Spleen (tissue), 11 donors: Measurements from ENCODE around the gene POU2AF1. TPM values are rescaled to one million over a fixed set of nuclear protein-coding genes. Genes with fewer than 3 reads are reported as not detected.

Experiments
- DNase-seq: peaks from one replicate; pipeline ENCODE4 v3.0.0-alpha.2; 2020
- H3K27ac ChIP-seq, 8 donors: fragments of 200-600 bp; sonication (generic) in 7 of 8; 1 replicate in 4 of 8; 2 replicates in 4 of 8; pipeline versions ENCODE4 v1.5.0 to v1.8.0; 2016 to 2021; ENCODE audit warnings: inconsistent platforms in 4 of 8, mild to moderate bottlenecking in 4 of 8, moderate library complexity in 1 of 8
- H3K27me3 ChIP-seq, 7 donors: fragments of 200-600 bp; sonication (generic) in 6 of 7; replicated peaks in 1 of 7; 1 replicate in 4 of 7; 2 replicates in 3 of 7; pipeline versions ENCODE4 v1.5.0 to v1.8.0; 2016 to 2021; ENCODE audit warnings: inconsistent platforms in 3 of 7, mild to moderate bottlenecking in 1 of 7
- H3K36me3 ChIP-seq, 6 donors: fragments of 200-600 bp; sonication (generic) in 5 of 6; 1 replicate in 4 of 6; 2 replicates in 2 of 6; pipeline versions ENCODE4 v1.5.0 to v1.8.0; 2016 to 2021; ENCODE audit warnings: inconsistent platforms in 2 of 6
- H3K4me1 ChIP-seq, 6 donors: fragments of 200-600 bp; sonication (generic) in 5 of 6; 1 replicate in 3 of 6; 2 replicates in 3 of 6; pipeline versions ENCODE4 v1.5.0 to v1.8.0; 2016 to 2021; ENCODE audit warnings: inconsistent platforms in 3 of 6
- H3K4me3 ChIP-seq, 8 donors: fragments of 200-600 bp; sonication (generic) in 7 of 8; 1 replicate in 4 of 8; 2 replicates in 4 of 8; pipeline versions ENCODE4 v1.5.0 to v1.8.0; 2016 to 2021; ENCODE audit warnings: inconsistent platforms in 4 of 8, mild to moderate bottlenecking in 4 of 8, moderate library complexity in 2 of 8
- H3K9me3 ChIP-seq, 8 donors: fragments of 200-600 bp; sonication (generic) in 7 of 8; 1 replicate in 4 of 8; 2 replicates in 4 of 8; pipeline versions ENCODE4 v1.5.0 to v1.8.0; 2016 to 2021; ENCODE audit warnings: inconsistent platforms in 4 of 8
- CTCF ChIP-seq, 11 experiments: fragments of 200-600 bp in 7 of 11; fragments of 450-650 bp in 4 of 11; sonication (generic) in 4 of 11; IDR thresholded peaks in 8 of 11; conservative IDR thresholded peaks in 3 of 11; 1 replicate in 7 of 11; 2 replicates in 4 of 11; pipeline versions ENCODE4 v1.4.0 to v1.8.0; 2016 to 2021; ENCODE audit warnings: antibody characterized with exemption in 11 of 11, inconsistent platforms in 4 of 11, mild to moderate bottlenecking in 1 of 11
- POLR2A ChIP-seq, 3 donors: fragments of 450-650 bp; IDR thresholded peaks; one replicate each; pipeline ENCODE4 v1.5.1; 2017; ENCODE audit warnings: antibody characterized with exemption in 3 of 3, mild to moderate bottlenecking in 1 of 3
- POLR2AphosphoS5 ChIP-seq, 3 donors: sonication (generic); formaldehyde crosslinking; IDR thresholded peaks; one replicate each; pipeline ENCODE4 v1.5.1; 2017; ENCODE audit warnings: antibody characterized with exemption in 3 of 3
- WGBS, 5 donors: extraction: QIAGEN DNeasy Blood & Tissue Kit in 3 of 5; methylation state at CpG; one replicate each; pipeline versions ENCODE4 v1.1.5 to v1.1.7; 2013 to 2018; 5-methylcytosine and 5-hydroxymethylcytosine counted together
- intact Hi-C: fragments of 100-400 bp; cut with DNase I; formaldehyde crosslinking; loops from one replicate; pipeline ENCODE4 v1.15.0; 2023; ENCODE audit warnings: low total_unique reads
- polyA plus RNA-seq, 3 donors: library from polyadenylated mRNA; stranded (reverse); fragments of 200-250 nt; gene quantifications; one replicate each; pipeline ENCODE4 v1.2.1, GENCODE V29; 2013
- total RNA-seq, 7 donors: library from RNA; depleted of rRNA in 3 of 7; stranded (reverse); fragments of >200 nt in 3 of 7; fragmentation: NEBNext Ultra II Directional in 4 of 7; extraction: Animal tissue kit (Norgen Biotek cat#: 25700) in 4 of 7; gene quantifications; one replicate each; pipeline versions ENCODE4 v1.1.0 to v1.2.1, GENCODE V29; 2016 to 2021
- donor health status: healthy with polysubstance abuse.
- donor health status: DM: no; HTN: no; CAD: no; lungs with moderate emphysema.
- donor health status: DM: no; HTN: no; CAD: no.
- donor health status: Bipolar disorder and iron deficiency.
- donor health status: healthy.
- donor health status: DM: no; HTN: no; CAD: no.
- donor health status: DM: yes; HTN: yes; CAD: no.

The POU2AF1 gene
- total and polyA plus RNA-seq, 10 donors: 60.1 to 280 (median 104) TPM

- Histone ChIP-seq H3K9me3 (no peaks in the 10 kb centered on the region), H3K27ac (peak overlapping the region in 3 of 8 donors; percentile 66 to 81 (median 75)), H3K36me3 (peaks cover 0 to 20% (median 0%) of the 10 kb centered on the region in 6 donors), H3K4me1 (peaks cover 0 to 91% (median 31%) of the 10 kb centered on the region in 6 donors), H3K4me3 (no peak overlapping the region), H3K27me3 (no peaks in the 10 kb centered on the region)
- 70 to 83% (median 81%) methylated on average over 8 of the region's 8 CpGs for WGBS, 5 donors
- DNase-seq: no peak
- TF ChIP-seq POLR2AphosphoS5 (IDR thresholded peaks at IDR 0.05): no peak
- TF ChIP-seq POLR2A (IDR thresholded peaks at IDR 0.05): no peak
- TF ChIP-seq CTCF (IDR thresholded peaks at IDR 0.05 in 8 of 11, conservative IDR thresholded peaks at IDR 0.05 in 3 of 11): no peak
- intact Hi-C loops: loop anchor here (10.0 kb wide), 1 partner anchor 49 kb away; no protein-coding TSS in a partner anchor
These were observed 13.1 kb downstream of the POU2AF1 start for GRCh38 chr11:111365722-111366559.

- DNase-seq: no peak
- Histone ChIP-seq H3K27ac (peak overlapping the region in 3 of 8 donors; percentile 19 to 67 (median 37)), H3K9me3 (no peaks in the 10 kb centered on the region), H3K4me3 (peak overlapping the region in 1 of 8 donors; percentile 31), H3K27me3 (no peaks in the 10 kb centered on the region), H3K36me3 (peaks cover 0 to 20% (median 0%) of the 10 kb centered on the region in 6 donors), H3K4me1 (peaks cover 0 to 94% (median 28%) of the 10 kb centered on the region in 6 donors)
- TF ChIP-seq CTCF (IDR thresholded peaks at IDR 0.05 in 8 of 11, conservative IDR thresholded peaks at IDR 0.05 in 3 of 11): no peak
- TF ChIP-seq POLR2A (IDR thresholded peaks at IDR 0.05): no peak
- TF ChIP-seq POLR2AphosphoS5 (IDR thresholded peaks at IDR 0.05): no peak
- 74 to 94% (median 78%) methylated on average over 3 of the region's 3 CpGs for WGBS, 5 donors
- intact Hi-C loops: loop anchor here (10.0 kb wide), 1 partner anchor 50 kb away; no protein-coding TSS in a partner anchor
These were observed 14.6 kb downstream of the POU2AF1 start for GRCh38 chr11:111364503-111364902.

- DNase-seq: no peak
- intact Hi-C loops: loop anchor here (10.0 kb wide), 1 partner anchor 51 kb away; no protein-coding TSS in a partner anchor
These were observed 15.1 kb downstream of the POU2AF1 start for GRCh38 chr11:111363985-111364384.

More at GRCh38 chr11:111363985-111364384, 15.1 kb downstream of the POU2AF1 start:
- H3K27me3 ChIP-seq: no peaks in the 10 kb centered on the region
- H3K4me3 ChIP-seq: peak overlapping the region in 1 of 8 donors; percentile 31
- no peak for TF ChIP-seq CTCF (IDR thresholded peaks at IDR 0.05 in 8 of 11, conservative IDR thresholded peaks at IDR 0.05 in 3 of 11)
- peak in 1 of 3 donors; percentile 45 for TF ChIP-seq POLR2AphosphoS5 (IDR thresholded peaks at IDR 0.05)
- H3K36me3 ChIP-seq: peaks cover 0 to 20% (median 0%) of the 10 kb centered on the region in 6 donors
- H3K9me3 ChIP-seq: no peaks in the 10 kb centered on the region
- peak overlapping the region in 5 of 8 donors; percentile 15 to 67 (median 33) for H3K27ac ChIP-seq
- peaks cover 0 to 94% (median 26%) of the 10 kb centered on the region in 6 donors for H3K4me1 ChIP-seq
